SK-N-SH treated with all-trans-retinoic acid at 6 μM for 48 hours (cell line): ENCODE data around the gene L1TD1.

Experiments used
- ARNTL ChIP-seq: fragments of 450-650 bp; formaldehyde crosslinking; IDR thresholded peaks from 2 replicates; pipeline ENCODE4 v1.5.0; 2020; ENCODE audit warnings: low read depth, mild to moderate bottlenecking, moderate library complexity, borderline replicate concordance
- OSR1 ChIP-seq: fragments of 250-450 bp; sonication (Bioruptor Pico); IDR thresholded peaks from 2 replicates; pipeline ENCODE4 v1.8.0; 2022; ENCODE audit warnings: moderate library complexity, mild to moderate bottlenecking, inconsistent platforms
- TCF4 ChIP-seq: fragments of 250-450 bp; sonication (Bioruptor Pico); IDR thresholded peaks from 2 replicates; pipeline ENCODE4 v1.8.0; 2021; ENCODE audit warnings: mild to moderate bottlenecking, moderate library complexity, borderline replicate concordance
- ZFP3 ChIP-seq: fragments of 250-450 bp; sonication (Bioruptor Pico); IDR thresholded peaks from 2 replicates; pipeline ENCODE4 v1.5.0; 2020; ENCODE audit warnings: mild to moderate bottlenecking, moderate library complexity
- ZFP30 ChIP-seq: fragments of 450-650 bp; formaldehyde crosslinking; IDR thresholded peaks from 2 replicates; pipeline ENCODE4 v1.5.0; 2022; ENCODE audit warnings: mild to moderate bottlenecking, moderate library complexity

DNA sequence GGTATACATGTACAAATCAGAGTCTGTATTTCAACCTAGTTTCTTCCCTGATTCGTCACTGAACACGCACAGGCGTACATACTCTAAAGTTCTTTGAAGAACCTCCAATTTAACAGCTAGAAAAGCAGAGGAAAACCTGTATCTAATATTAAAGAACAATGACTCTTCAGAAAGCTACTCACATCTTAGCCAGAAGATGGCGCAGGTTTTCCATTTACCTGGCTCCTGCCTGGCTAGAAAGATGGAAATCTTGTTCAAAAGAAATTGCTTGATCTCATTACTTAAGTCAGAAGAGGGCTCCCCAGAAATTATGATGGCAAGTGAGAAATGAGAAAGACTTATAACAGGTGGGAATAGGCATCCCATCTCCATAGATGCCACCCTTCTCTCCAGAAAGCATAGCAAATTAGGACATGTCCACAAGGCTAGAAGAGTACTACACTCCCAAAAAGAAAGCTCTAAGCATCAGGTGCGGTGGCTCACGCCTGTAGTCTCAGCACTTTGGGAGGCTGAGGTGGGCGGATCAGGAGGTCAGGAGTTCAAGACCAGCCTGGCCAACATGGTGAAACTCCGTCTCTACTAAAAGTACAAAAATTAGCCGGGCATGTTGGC lies 19.0 kb upstream of the L1TD1 start:
- no peak for TF ChIP-seq ARNTL (CRISPR knock-in tag)
- no peak for TF ChIP-seq ZFP30
- no peak for TF ChIP-seq TCF4 (CRISPR knock-in tag)
- no peak for TF ChIP-seq OSR1
- TF ChIP-seq ZFP3 (CRISPR knock-in tag): no peak
